H1 (cell line): ENCODE measurements around the gene UBE2E2. TPM values are rescaled to one million over a fixed set of nuclear protein-coding genes. Genes with fewer than 3 reads are reported as not detected.

Experiments
- ASH2L ChIP-seq: fragments of 200-600, 300-600 bp; sonication (generic); IDR thresholded peaks from one replicate; pipeline ENCODE4 v1.7.1; 2017; ENCODE audit warnings: low read length
- SP2 ChIP-seq: IDR thresholded peaks from 2 replicates; pipeline ENCODE4 v1.6.1; 2012; ENCODE audit warnings: mild to moderate bottlenecking, low read length, inconsistent platforms
- polyA plus RNA-seq, 7 experiments: library from polyadenylated mRNA; depleted of rRNA in 3 of 7; stranded (reverse) in 5 of 7; unstranded in 2 of 7; fragments of >200 nt in 5 of 7; fragments of 200-250 nt in 2 of 7; gene quantifications; 1 replicate in 5 of 7; 2 replicates in 1 of 7; 4 replicates in 1 of 7; pipeline versions ENCODE4 v1.2.1 to v1.2.3, GENCODE V29; 2011 to 2013; ENCODE audit warnings: missing spikeins in 2 of 7, mixed read lengths in 2 of 7
- total RNA-seq: library from RNA; stranded (reverse); fragmentation: NEBNext Ultra II Directional; extraction: Animal tissue kit (Norgen Biotek cat#: 25700); gene quantifications from 2 replicates; pipeline ENCODE4 v1.2.1, GENCODE V29; 2021

UBE2E2 gene
- total and polyA plus RNA-seq, 2 of the 8 experiments (the other 6 are each of a cell fraction or from before 2014, with no cell fraction given): 57.6 to 70.6 TPM

DNA sequence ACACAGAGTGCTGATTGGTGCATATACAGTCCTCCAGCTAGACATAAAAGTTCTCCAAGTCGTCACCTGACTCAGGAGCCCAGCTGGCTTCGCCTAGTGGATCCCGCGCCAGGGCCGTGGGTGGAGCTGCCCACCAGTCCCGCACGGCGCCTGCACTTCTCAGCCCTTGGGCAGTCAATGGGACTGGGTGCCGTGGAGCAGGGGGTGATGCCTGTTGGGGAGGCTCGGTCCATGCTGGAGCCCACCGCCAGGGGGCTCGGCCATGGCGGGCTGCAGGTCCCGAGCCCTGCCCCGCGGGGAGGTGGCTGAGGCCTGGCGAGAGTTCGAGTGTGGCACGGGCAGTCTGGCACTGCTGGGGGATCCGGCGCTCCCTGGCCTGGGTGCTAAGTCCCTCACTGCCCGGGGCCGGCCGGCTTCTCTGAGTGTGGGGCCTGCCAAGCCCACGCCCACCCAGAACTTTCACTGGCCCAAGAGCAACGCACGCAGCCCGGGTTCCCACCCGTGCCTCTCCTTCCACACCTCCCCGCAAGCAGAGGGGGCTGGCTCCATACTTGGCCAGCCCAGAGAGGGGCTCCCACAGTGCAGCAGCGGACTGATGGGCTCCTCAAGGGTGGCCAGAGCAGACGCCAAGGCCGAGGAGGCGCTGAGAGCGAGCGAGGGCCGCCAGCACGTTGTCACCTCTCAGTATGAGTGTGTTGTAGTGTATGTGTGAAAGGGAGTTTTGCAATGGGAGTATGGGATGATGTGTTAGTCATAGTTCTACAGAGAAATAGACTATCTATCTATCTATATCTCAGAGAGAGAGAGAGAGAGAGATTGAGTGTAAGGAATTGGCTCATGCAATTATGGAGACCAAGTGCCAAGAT, 69.0 kb downstream of the UBE2E2 start (continued):
- TF ChIP-seq ASH2L: no peak
- TF ChIP-seq SP2: no peak
